Smooth muscle cell (in vitro differentiated cells): ENCODE results near the gene VSTM2A. TPM values are rescaled to one million over a fixed set of nuclear protein-coding genes. Genes with fewer than 3 reads are reported as not detected.

Source experiments
- DNase-seq: peaks from one replicate; lab custom pipeline; 2025; ENCODE audit not compliant: unreplicated experiment; lab: John Stamatoyannopoulos, UW
- H2AFZ ChIP-seq: fragments of 200-600 bp; sonication (generic); 2 replicates; pipeline ENCODE4 v1.6.0; 2016; ENCODE audit warnings: antibody characterized with exemption, low read depth, mild to moderate bottlenecking
- H3F3A ChIP-seq: fragments of 200-600 bp; sonication (generic); 2 replicates; pipeline ENCODE4 v1.6.0; 2017; ENCODE audit warnings: antibody characterized with exemption, low read depth
- H3K27ac ChIP-seq: fragments of 200-600 bp; sonication (generic); 2 replicates; pipeline ENCODE4 v1.5.1; 2016; ENCODE audit warnings: low read depth, mild to moderate bottlenecking
- H3K27me3 ChIP-seq: fragments of 200-600 bp; sonication (generic); 2 replicates; pipeline ENCODE4 v1.6.1; 2016; ENCODE audit warnings: low read depth, mild to moderate bottlenecking
- H3K36me3 ChIP-seq: fragments of 200-600 bp; sonication (generic); 2 replicates; pipeline ENCODE4 v1.5.1; 2016; ENCODE audit warnings: low read depth
- H3K4me1 ChIP-seq: fragments of 200-600 bp; sonication (generic); 2 replicates; pipeline ENCODE4 v1.5.1; 2016; ENCODE audit warnings: low read depth
- H3K4me2 ChIP-seq: fragments of 200-600 bp; sonication (generic); 2 replicates; pipeline ENCODE4 v1.6.0; 2016; ENCODE audit warnings: mild to moderate bottlenecking
- H3K4me3 ChIP-seq: fragments of 200-600 bp; sonication (generic); 2 replicates; pipeline ENCODE4 v1.5.1; 2016; ENCODE audit warnings: mild to moderate bottlenecking
- H3K79me2 ChIP-seq: fragments of 200-600 bp; sonication (generic); 2 replicates; pipeline ENCODE4 v1.6.0; 2016; ENCODE audit warnings: low read depth, mild to moderate bottlenecking
- H3K9ac ChIP-seq: fragments of 200-600 bp; sonication (generic); 2 replicates; pipeline ENCODE4 v1.6.0; 2016; ENCODE audit warnings: low read depth
- H3K9me3 ChIP-seq: fragments of 200-600 bp; sonication (generic); replicated peaks from 2 replicates; pipeline ENCODE4 v1.5.1; 2016; ENCODE audit warnings: low read depth
- H4K20me1 ChIP-seq: fragments of 200-600 bp; sonication (generic); 2 replicates; pipeline ENCODE4 v1.6.0; 2016; ENCODE audit warnings: low read depth
- WGBS: methylation state at CpG from one replicate; pipeline ENCODE4 v1.1.7; 2016; ENCODE audit warnings: low lambda C conversion rate; 5-methylcytosine and 5-hydroxymethylcytosine counted together
- polyA plus RNA-seq: library from polyadenylated mRNA; unstranded; fragments of >200 nt; fragmentation: Nextera tagmentation; extraction: Ambion mirVana; gene quantifications from 2 replicates; pipeline ENCODE4 v1.2.1, GENCODE V29; 2016
- total RNA-seq: library from RNA; depleted of rRNA; stranded (reverse); fragments of >200 nt; gene quantifications from 2 replicates; pipeline ENCODE4 v1.2.3, GENCODE V29; 2014
- TF ChIP-seq, protein P1 (sequence below): fragments of 200-600 bp; sonication (generic); IDR thresholded peaks from 2 replicates; pipeline ENCODE4 v1.5.1; 2017; ENCODE audit warnings: borderline replicate concordance, mild to moderate bottlenecking, antibody characterized with exemption; ENCODE audit not compliant: insufficient read depth, poor library complexity, severe bottlenecking

The VSTM2A gene
- total and polyA plus RNA-seq, 2 experiments from 2014 or later: 0.22 TPM; not detected in 1

DNA sequence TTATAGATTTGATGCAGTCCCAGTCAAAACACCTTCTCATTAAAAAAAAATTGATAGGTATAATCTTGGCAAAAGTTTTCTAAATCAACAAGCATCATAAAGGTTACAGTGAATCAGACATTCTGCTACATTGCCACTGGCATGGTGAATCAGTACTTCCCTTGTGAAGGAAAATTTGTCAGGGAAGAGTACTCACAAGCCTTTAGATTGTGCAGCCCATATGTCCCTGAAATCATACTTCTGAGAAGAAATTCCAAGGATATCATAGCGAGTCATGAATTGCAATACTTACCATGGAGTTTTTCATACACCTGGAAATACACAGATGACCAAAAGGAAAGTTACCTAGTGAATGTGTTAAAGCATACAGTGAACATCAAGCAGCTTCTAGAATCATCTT, 17.2 kb downstream of the VSTM2A start:
- TF ChIP-seq, protein P1, sequence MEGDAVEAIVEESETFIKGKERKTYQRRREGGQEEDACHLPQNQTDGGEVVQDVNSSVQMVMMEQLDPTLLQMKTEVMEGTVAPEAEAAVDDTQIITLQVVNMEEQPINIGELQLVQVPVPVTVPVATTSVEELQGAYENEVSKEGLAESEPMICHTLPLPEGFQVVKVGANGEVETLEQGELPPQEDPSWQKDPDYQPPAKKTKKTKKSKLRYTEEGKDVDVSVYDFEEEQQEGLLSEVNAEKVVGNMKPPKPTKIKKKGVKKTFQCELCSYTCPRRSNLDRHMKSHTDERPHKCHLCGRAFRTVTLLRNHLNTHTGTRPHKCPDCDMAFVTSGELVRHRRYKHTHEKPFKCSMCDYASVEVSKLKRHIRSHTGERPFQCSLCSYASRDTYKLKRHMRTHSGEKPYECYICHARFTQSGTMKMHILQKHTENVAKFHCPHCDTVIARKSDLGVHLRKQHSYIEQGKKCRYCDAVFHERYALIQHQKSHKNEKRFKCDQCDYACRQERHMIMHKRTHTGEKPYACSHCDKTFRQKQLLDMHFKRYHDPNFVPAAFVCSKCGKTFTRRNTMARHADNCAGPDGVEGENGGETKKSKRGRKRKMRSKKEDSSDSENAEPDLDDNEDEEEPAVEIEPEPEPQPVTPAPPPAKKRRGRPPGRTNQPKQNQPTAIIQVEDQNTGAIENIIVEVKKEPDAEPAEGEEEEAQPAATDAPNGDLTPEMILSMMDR: no peak
- no peaks in the 10 kb centered on the region for H3K27me3 ChIP-seq
- no peaks in the 10 kb centered on the region for H4K20me1 ChIP-seq
- no peak overlapping the region for H3K27ac ChIP-seq
- H3F3A ChIP-seq: no peaks in the 10 kb centered on the region
- DNase-seq: no peak
- H3K36me3 ChIP-seq: no peaks in the 10 kb centered on the region
- WGBS: 79% methylated on average over 1 of the region's 1 CpG
- H3K4me2 ChIP-seq: no peak overlapping the region
- H3K9me3 ChIP-seq: no peaks in the 10 kb centered on the region
- no peaks in the 10 kb centered on the region for H3K4me1 ChIP-seq
- H3K79me2 ChIP-seq: no peaks in the 10 kb centered on the region
- H3K9ac ChIP-seq: no peak overlapping the region
- no peak overlapping the region for H3K4me3 ChIP-seq
- no peak overlapping the region for H2AFZ ChIP-seq

DNA sequence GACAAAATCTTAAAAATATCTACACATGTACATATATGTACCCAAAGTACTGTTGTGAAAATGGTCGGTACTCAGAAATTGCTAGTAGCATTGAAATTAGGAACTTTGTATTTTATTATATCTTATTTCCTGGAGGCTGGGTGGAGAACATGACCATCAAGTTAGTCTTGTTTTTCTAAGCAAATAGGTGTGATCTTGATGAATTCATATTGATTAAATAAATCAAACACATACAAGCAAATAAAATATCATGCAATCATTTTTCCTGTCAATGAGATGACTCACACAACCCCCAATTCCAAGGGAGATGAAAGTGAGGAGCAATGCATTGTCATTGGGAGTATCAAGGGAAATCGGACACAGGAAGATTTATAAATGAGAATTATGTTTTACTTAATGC, 18.0 kb downstream of the VSTM2A start:
- Histone ChIP-seq H3K9me3 (no peaks in the 10 kb centered on the region), H3K4me2 (no peak overlapping the region), H3F3A (no peaks in the 10 kb centered on the region), H4K20me1 (no peaks in the 10 kb centered on the region), H3K79me2 (no peaks in the 10 kb centered on the region), H3K36me3 (no peaks in the 10 kb centered on the region), H2AFZ (no peak overlapping the region), H3K27ac (no peak overlapping the region), H3K4me1 (no peaks in the 10 kb centered on the region), H3K9ac (no peak overlapping the region), H3K4me3 (no peak overlapping the region), H3K27me3 (no peaks in the 10 kb centered on the region)
- 98% methylated on average over 2 of the region's 2 CpGs for WGBS
- TF ChIP-seq, protein P1: no peak
- no peak for DNase-seq

DNA sequence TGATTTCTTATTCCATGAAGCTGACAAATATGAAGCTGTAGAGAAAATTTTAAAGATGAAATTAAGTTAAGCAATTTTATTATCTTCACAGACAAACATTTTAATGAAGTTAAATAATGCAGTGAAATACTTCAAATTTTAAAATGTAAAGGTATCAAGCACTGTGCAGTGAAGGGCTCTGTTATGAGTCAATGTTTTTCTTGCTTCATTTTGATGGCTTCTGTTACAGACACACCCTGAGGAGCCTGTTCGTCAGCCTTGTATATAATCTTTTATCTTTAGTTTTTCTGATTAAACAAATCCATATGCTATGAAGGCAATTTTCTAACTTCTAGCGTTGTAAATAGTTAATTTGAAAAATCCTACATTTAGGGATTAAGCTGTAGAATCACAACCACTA, 18.5 kb downstream of the VSTM2A start:
- no peaks in the 10 kb centered on the region for H3K9me3 ChIP-seq
- no peaks in the 10 kb centered on the region for H4K20me1 ChIP-seq
- no peaks in the 10 kb centered on the region for H3F3A ChIP-seq
- no peaks in the 10 kb centered on the region for H3K27me3 ChIP-seq
- TF ChIP-seq, protein P1: no peak
- 76% methylated on average over 2 of the region's 2 CpGs for WGBS
- H3K4me3 ChIP-seq: no peak overlapping the region
- no peak overlapping the region for H2AFZ ChIP-seq
- no peak overlapping the region for H3K4me2 ChIP-seq
- no peaks in the 10 kb centered on the region for H3K4me1 ChIP-seq
- H3K27ac ChIP-seq: no peak overlapping the region
- H3K79me2 ChIP-seq: no peaks in the 10 kb centered on the region
- no peaks in the 10 kb centered on the region for H3K36me3 ChIP-seq
- no peak overlapping the region for H3K9ac ChIP-seq
- no peak for DNase-seq

DNA sequence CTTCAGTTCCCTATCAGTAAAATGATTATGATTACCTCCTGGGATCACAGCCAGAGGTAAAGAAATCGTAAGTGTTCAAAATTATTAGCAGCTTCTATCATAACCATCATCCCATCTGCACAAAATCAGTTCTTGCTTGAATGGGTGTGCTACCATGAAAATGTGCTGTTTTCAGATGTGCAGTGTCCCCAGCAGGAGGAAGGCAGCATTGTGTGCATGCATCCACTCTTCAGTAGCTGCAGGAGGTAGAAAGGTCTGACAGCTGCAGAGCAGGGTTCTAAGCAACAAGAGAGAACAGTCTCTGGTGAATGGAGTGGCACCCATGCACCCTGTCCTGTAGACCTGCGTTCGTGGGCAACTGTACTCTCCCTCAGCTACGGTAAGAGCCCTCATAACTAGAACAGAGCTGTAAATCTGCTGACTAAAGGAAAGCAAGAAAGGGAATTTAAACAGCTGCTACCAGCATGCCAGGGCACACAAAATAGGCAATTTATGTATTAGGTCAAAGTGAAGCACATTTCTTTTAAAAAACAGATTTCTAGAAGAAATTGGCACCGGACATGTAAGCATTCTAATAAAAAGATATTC, 21.2 kb downstream of the VSTM2A start:
- no peaks in the 10 kb centered on the region for H3F3A ChIP-seq
- no peak overlapping the region for H3K27ac ChIP-seq
- H3K9me3 ChIP-seq: no peaks in the 10 kb centered on the region
- H3K27me3 ChIP-seq: no peaks in the 10 kb centered on the region
- H3K9ac ChIP-seq: no peak overlapping the region
- no peak overlapping the region for H2AFZ ChIP-seq
- no peak overlapping the region for H3K4me2 ChIP-seq
- TF ChIP-seq, protein P1: no peak
- no peaks in the 10 kb centered on the region for H3K4me1 ChIP-seq
- WGBS: 89% methylated on average over 5 of the region's 5 CpGs
- H3K36me3 ChIP-seq: no peaks in the 10 kb centered on the region
- H3K4me3 ChIP-seq: no peak overlapping the region
- DNase-seq: no peak
- H3K79me2 ChIP-seq: no peaks in the 10 kb centered on the region
- no peaks in the 10 kb centered on the region for H4K20me1 ChIP-seq
